Liver (tissue), 9 donors: Measurements from ENCODE around the gene SIK3. TPM values are rescaled to one million over a fixed set of nuclear protein-coding genes. Genes with fewer than 3 reads are reported as not detected.

Experiments used
- DNase-seq: peaks from one replicate; pipeline ENCODE4 v3.0.0-alpha.2; 2017; ENCODE audit warnings: low spot score
- H3K27ac ChIP-seq, 2 donors: one replicate each; pipeline ENCODE4 v1.7.0; 2013; ENCODE audit warnings: inconsistent platforms in 2 of 2, low read length in 2 of 2, control low read depth in 1 of 2, low read depth in 1 of 2, mild to moderate bottlenecking in 1 of 2
- H3K27me3 ChIP-seq, 4 donors: one replicate each; pipeline versions ENCODE4 v1.6.1 to v1.7.0; 2013; ENCODE audit warnings: low read length in 3 of 4, inconsistent platforms in 1 of 4, mild to moderate bottlenecking in 1 of 4, moderate library complexity in 1 of 4; ENCODE audit not compliant: control insufficient read depth in 4 of 4, insufficient read depth in 4 of 4
- H3K36me3 ChIP-seq, 4 donors: one replicate each; pipeline versions ENCODE4 v1.6.1 to v1.7.0; 2013; ENCODE audit warnings: low read length in 3 of 4, mild to moderate bottlenecking in 3 of 4, low read depth in 1 of 4, moderate library complexity in 1 of 4; ENCODE audit not compliant: control insufficient read depth in 4 of 4, insufficient read depth in 3 of 4
- H3K4me1 ChIP-seq, 4 donors: one replicate each; pipeline versions ENCODE4 v1.6.1 to v1.7.0; 2013; ENCODE audit warnings: low read length in 3 of 4, mild to moderate bottlenecking in 3 of 4, moderate library complexity in 1 of 4; ENCODE audit not compliant: control insufficient read depth in 4 of 4, insufficient read depth in 4 of 4
- H3K4me3 ChIP-seq, 3 donors: one replicate each; pipeline versions ENCODE4 v1.6.1 to v1.7.0; 2013; ENCODE audit warnings: low read length in 3 of 3, control low read depth in 1 of 3, low read depth in 1 of 3, mild to moderate bottlenecking in 1 of 3
- H3K9ac ChIP-seq, 2 donors: one replicate each; pipeline ENCODE4 v1.7.0; 2013; ENCODE audit warnings: low read length in 2 of 2, mild to moderate bottlenecking in 2 of 2, moderate library complexity in 2 of 2, control low read depth in 1 of 2, low read depth in 1 of 2
- H3K9me3 ChIP-seq, 4 donors: one replicate each; pipeline versions ENCODE4 v1.6.1 to v1.7.0; 2013; ENCODE audit warnings: low read length in 3 of 4; ENCODE audit not compliant: control insufficient read depth in 4 of 4
- ATF3 ChIP-seq: IDR thresholded peaks from 2 replicates; pipeline ENCODE4 v1.6.1; 2016; ENCODE audit warnings: antibody characterized with exemption
- CTCF ChIP-seq: fragments of 150-350 bp; IDR thresholded peaks from 2 replicates; pipeline ENCODE4 v1.5.1; 2017; ENCODE audit warnings: improper control_type of control experiment, low read depth, low read length; ENCODE audit not compliant: missing input control
- EGR1 ChIP-seq, 2 donors: IDR thresholded peaks; 2 replicates each; pipeline ENCODE4 v1.6.1; 2016 to 2018; ENCODE audit warnings: antibody characterized with exemption in 2 of 2, low read depth in 2 of 2
- FOXA1 ChIP-seq: IDR thresholded peaks from 2 replicates; pipeline ENCODE4 v1.6.1; 2016; ENCODE audit warnings: antibody characterized with exemption
- FOXA2 ChIP-seq: IDR thresholded peaks from 2 replicates; pipeline ENCODE4 v1.6.1; 2016; ENCODE audit warnings: antibody characterized with exemption
- GABPA ChIP-seq, 2 donors: IDR thresholded peaks in 1 of 2; conservative IDR thresholded peaks in 1 of 2; 2 replicates each; pipeline ENCODE4 v1.6.1; 2016; ENCODE audit warnings: antibody characterized with exemption in 2 of 2, mild to moderate bottlenecking in 1 of 2, moderate library complexity in 1 of 2
- HNF4A ChIP-seq, 2 donors: conservative IDR thresholded peaks; 2 replicates each; pipeline ENCODE4 v1.6.1; 2016; ENCODE audit warnings: antibody characterized with exemption in 2 of 2, mild to moderate bottlenecking in 2 of 2
- HNF4G ChIP-seq: IDR thresholded peaks from 2 replicates; pipeline ENCODE4 v1.6.1; 2016; ENCODE audit warnings: antibody characterized with exemption
- JUND ChIP-seq, 2 donors: IDR thresholded peaks; 2 replicates each; pipeline ENCODE4 v1.6.1; 2016; ENCODE audit warnings: antibody characterized with exemption in 2 of 2
- MAX ChIP-seq: IDR thresholded peaks from 2 replicates; pipeline ENCODE4 v1.6.1; 2016; ENCODE audit warnings: antibody characterized with exemption
- NR2F2 ChIP-seq: IDR thresholded peaks from 2 replicates; pipeline ENCODE4 v1.6.1; 2016; ENCODE audit warnings: antibody characterized with exemption
- RAD21 ChIP-seq, 2 donors: IDR thresholded peaks; 2 replicates each; pipeline ENCODE4 v1.6.1; 2016; ENCODE audit warnings: antibody characterized with exemption in 2 of 2, mild to moderate bottlenecking in 2 of 2
- REST ChIP-seq: IDR thresholded peaks from 2 replicates; pipeline ENCODE4 v1.6.1; 2016; ENCODE audit warnings: antibody characterized with exemption, mild to moderate bottlenecking
- RXRA ChIP-seq, 2 donors: IDR thresholded peaks; 2 replicates each; pipeline ENCODE4 v1.6.1; 2017 to 2018; ENCODE audit warnings: antibody characterized with exemption in 2 of 2, mild to moderate bottlenecking in 1 of 2
- SP1 ChIP-seq: IDR thresholded peaks from 2 replicates; pipeline ENCODE4 v1.6.1; 2018; ENCODE audit warnings: antibody characterized with exemption, mild to moderate bottlenecking
- TAF1 ChIP-seq: conservative IDR thresholded peaks from 2 replicates; pipeline ENCODE4 v1.6.1; 2016; ENCODE audit warnings: antibody characterized with exemption, mild to moderate bottlenecking
- YY1 ChIP-seq: IDR thresholded peaks from 2 replicates; pipeline ENCODE4 v1.6.1; 2016; ENCODE audit warnings: antibody characterized with exemption, mild to moderate bottlenecking
- ZBTB33 ChIP-seq: IDR thresholded peaks from 2 replicates; pipeline ENCODE4 v1.6.1; 2016; ENCODE audit warnings: antibody characterized with exemption
- WGBS: extraction: QIAGEN DNeasy Blood & Tissue Kit; methylation state at CpG from one replicate; pipeline ENCODE4 v1.1.7; 2013; 5-methylcytosine and 5-hydroxymethylcytosine counted together
- polyA plus RNA-seq, 2 donors: library from polyadenylated mRNA; stranded (reverse) in 1 of 2; unstranded in 1 of 2; fragments of 200-250 nt in 1 of 2; fragments of >200 nt in 1 of 2; fragmentation: Nextera tagmentation in 1 of 2; extraction: Ambion mirVana in 1 of 2; gene quantifications; one replicate each; pipeline versions ENCODE4 v1.2.1 to v1.2.3, GENCODE V29; 2013 to 2015
- total RNA-seq, 2 donors: library from RNA; depleted of rRNA; stranded (reverse); fragments of >200 nt; gene quantifications; one replicate each; pipeline ENCODE4 v1.2.3, GENCODE V29; 2014
- donor health status: healthy.
- donor health status: healthy.
- donor health status: healthy.
- donor health status: healthy.
- donor health status: healthy.

The SIK3 gene
- total and polyA plus RNA-seq, 4 donors = 6.9 to 52.4 (median 14.4) TPM

- Histone ChIP-seq H3K4me1 (no peaks in the 10 kb centered on the region), H3K27ac (no peak overlapping the region), H3K9ac (no peak overlapping the region), H3K9me3 (no peaks in the 10 kb centered on the region), H3K36me3 (peaks cover 0 to 3% (median 0%) of the 10 kb centered on the region in 4 donors), H3K27me3 (no peaks in the 10 kb centered on the region), H3K4me3 (no peak overlapping the region)
- no peak for TF ChIP-seq TAF1
- TF ChIP-seq REST = no peak
- TF ChIP-seq CTCF = no peak
- no peak for TF ChIP-seq ATF3
- TF ChIP-seq ZBTB33 = no peak
- TF ChIP-seq RXRA (IDR thresholded peaks at IDR 0.05) = no peak
- no peak for TF ChIP-seq RAD21 (IDR thresholded peaks at IDR 0.05)
- TF ChIP-seq MAX = no peak
- TF ChIP-seq SP1 = no peak
- no peak for TF ChIP-seq FOXA2
- no peak for TF ChIP-seq HNF4G
- no peak for TF ChIP-seq YY1
- no peak for TF ChIP-seq NR2F2
- no peak for TF ChIP-seq HNF4A (conservative IDR thresholded peaks at IDR 0.05)
- no peak for TF ChIP-seq GABPA (IDR thresholded peaks at IDR 0.05 in 1 of 2, conservative IDR thresholded peaks at IDR 0.05 in 1 of 2)
- TF ChIP-seq EGR1 (IDR thresholded peaks at IDR 0.05; ENCODE audit: low read depth in 2 of 2) = no peak
- no peak for TF ChIP-seq FOXA1
- TF ChIP-seq JUND (IDR thresholded peaks at IDR 0.05) = no peak
- DNase-seq = no peak
- WGBS = 87% methylated on average over 4 of the region's 4 CpGs
These were observed 136.1 kb downstream of the SIK3 start for GRCh38 chr11:116962108-116962507.
